ACC112 (cell line): ENCODE results near the gene RAD17.
"Not testable (repeated sequence)": the region's sequence is repeated elsewhere in the genome, so short reads cannot be mapped to it uniquely, and the experiment has no call there.

Source experiments
- H2AFZ ChIP-seq: fragments of 200-600 bp; sonication (generic); one replicate; pipeline ENCODE4 v1.6.0; 2017; ENCODE audit warnings: antibody characterized with exemption, low read length; ENCODE audit not compliant: unreplicated experiment
- H3K27ac ChIP-seq: fragments of 200-600 bp; sonication (generic); 2 replicates; pipeline ENCODE4 v1.5.1; 2014; ENCODE audit warnings: low read depth, mild to moderate bottlenecking, antibody characterized with exemption, low read length, moderate library complexity
- H3K27me3 ChIP-seq: fragments of 200-600 bp; sonication (generic); 2 replicates; pipeline ENCODE4 v1.6.1; 2014; ENCODE audit warnings: mild to moderate bottlenecking, antibody characterized with exemption, low read length, moderate library complexity, mixed read lengths; ENCODE audit not compliant: insufficient read depth
- H3K36me3 ChIP-seq: fragments of 200-600 bp; sonication (generic); 2 replicates; pipeline ENCODE4 v1.6.1; 2016; ENCODE audit warnings: mild to moderate bottlenecking, antibody characterized with exemption, low read length, moderate library complexity, mixed read lengths; ENCODE audit not compliant: insufficient read depth
- H3K4me1 ChIP-seq: fragments of 200-600 bp; sonication (generic); one replicate; pipeline ENCODE4 v1.6.1; 2016; ENCODE audit warnings: low read length, mixed read lengths; ENCODE audit not compliant: insufficient read depth, unreplicated experiment, control insufficient read depth
- H3K4me3 ChIP-seq: fragments of 200-600 bp; sonication (generic); 2 replicates; pipeline ENCODE4 v1.5.1; 2014; ENCODE audit warnings: mild to moderate bottlenecking, low read depth, low read length
- H3K79me2 ChIP-seq: fragments of 200-600 bp; sonication (generic); one replicate; pipeline ENCODE4 v1.6.0; 2016; ENCODE audit warnings: low read length; ENCODE audit not compliant: control insufficient read depth, unreplicated experiment, insufficient read depth

Gene RAD17

GRCh38 chr5:69435276-69435884 is 65.8 kb downstream of the RAD17 start:
- not testable (repeated sequence) for H2AFZ ChIP-seq, H3K79me2 ChIP-seq, H3K4me3 ChIP-seq, H3K27ac ChIP-seq, H3K4me1 ChIP-seq, H3K36me3 ChIP-seq, H3K27me3 ChIP-seq

- H3K27ac ChIP-seq = no peak overlapping the region
- no peak overlapping the region for H2AFZ ChIP-seq
- no peaks in the 10 kb centered on the region for H3K36me3 ChIP-seq
- no peak overlapping the region for H3K4me3 ChIP-seq
- no peaks in the 10 kb centered on the region for H3K79me2 ChIP-seq
- no peaks in the 10 kb centered on the region for H3K4me1 ChIP-seq
- H3K27me3 ChIP-seq = no peaks in the 10 kb centered on the region
Measured at GRCh38 chr5:69444127-69444754, 74.6 kb downstream of the RAD17 start.

DNA sequence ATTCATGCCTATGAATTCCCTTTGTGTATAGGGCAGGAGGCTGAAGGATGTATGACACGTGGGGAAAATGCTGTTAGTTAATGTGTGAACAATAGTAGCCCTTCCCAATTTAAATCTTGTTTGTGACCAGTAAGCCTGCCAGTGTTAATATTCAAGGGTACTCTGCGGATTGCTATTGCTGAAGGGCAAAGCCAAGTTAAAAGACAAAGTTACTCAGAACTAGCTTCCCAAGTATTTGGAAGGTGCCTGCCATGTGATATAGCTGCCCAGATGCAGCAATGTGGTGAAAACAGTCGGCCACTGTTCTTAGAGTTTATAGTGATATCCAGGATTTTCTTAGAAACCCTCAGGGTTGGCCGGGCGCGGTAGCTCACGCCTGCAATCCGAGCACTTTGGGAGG is 79.9 kb downstream of the RAD17 start:
- H3K27me3 ChIP-seq = no peaks in the 10 kb centered on the region
- no peak overlapping the region for H2AFZ ChIP-seq
- no peak overlapping the region for H3K4me3 ChIP-seq
- H3K79me2 ChIP-seq = no peaks in the 10 kb centered on the region
- no peak overlapping the region for H3K27ac ChIP-seq
- H3K36me3 ChIP-seq = no peaks in the 10 kb centered on the region
- H3K4me1 ChIP-seq = peaks cover 4% of the 10 kb centered on the region

DNA sequence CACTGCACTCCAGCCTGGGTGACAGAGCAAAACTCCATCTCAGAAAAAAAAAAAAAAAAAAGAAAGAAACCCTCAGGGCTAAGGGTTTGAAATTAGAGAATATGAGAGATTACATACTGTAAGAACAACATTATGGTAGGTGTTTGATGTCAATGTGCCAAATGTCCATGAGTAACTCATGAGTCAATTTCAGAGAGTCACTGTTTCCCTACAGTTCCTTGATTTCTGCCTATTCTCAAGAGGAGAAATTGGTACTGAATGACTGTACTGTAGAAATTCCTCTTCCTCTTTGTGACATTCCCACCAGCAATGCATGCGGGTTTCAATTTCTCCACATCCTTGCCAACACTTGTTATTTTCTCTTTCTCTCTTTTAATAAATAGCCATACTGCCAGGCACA is 80.5 kb downstream of the RAD17 start:
- Histone ChIP-seq H3K4me1 (peaks cover 4% of the 10 kb centered on the region), H3K27me3 (no peaks in the 10 kb centered on the region), H3K36me3 (no peaks in the 10 kb centered on the region), H3K79me2 (no peaks in the 10 kb centered on the region), H3K4me3 (no peak overlapping the region), H2AFZ (no peak overlapping the region), H3K27ac (peak overlapping the region; percentile 75)

DNA sequence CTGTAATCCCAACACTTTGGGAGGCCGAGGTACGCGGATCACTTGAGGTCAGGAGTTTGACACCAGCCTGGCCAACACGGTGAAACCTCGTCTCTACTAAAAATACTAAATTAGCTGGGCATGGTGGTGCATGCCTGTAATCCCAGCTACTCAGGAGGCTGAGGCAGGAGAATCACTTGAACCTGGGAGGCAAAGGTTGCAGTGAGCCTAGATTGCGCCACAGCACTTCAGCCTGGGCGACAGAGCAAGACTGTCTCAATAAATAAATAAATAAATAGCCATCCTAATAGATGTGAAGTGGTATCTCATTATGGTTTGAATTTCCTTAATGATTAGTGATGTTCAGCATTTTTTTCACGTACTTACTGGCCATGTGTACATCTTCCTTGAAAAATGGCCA is 80.9 kb downstream of the RAD17 start:
- not testable (repeated sequence) for H3K36me3 ChIP-seq, H2AFZ ChIP-seq, H3K27me3 ChIP-seq, H3K4me3 ChIP-seq, H3K79me2 ChIP-seq, H3K4me1 ChIP-seq
- peak overlapping the region; percentile 75 for H3K27ac ChIP-seq

- no peaks in the 10 kb centered on the region for H3K79me2 ChIP-seq
- H3K4me1 ChIP-seq = peaks cover 4% of the 10 kb centered on the region
- H3K36me3 ChIP-seq = no peaks in the 10 kb centered on the region
- no peak overlapping the region for H3K27ac ChIP-seq
- no peaks in the 10 kb centered on the region for H3K27me3 ChIP-seq
- no peak overlapping the region for H3K4me3 ChIP-seq
- peak overlapping the region; percentile 23 for H2AFZ ChIP-seq
Measured at GRCh38 chr5:69451941-69452647, 82.5 kb downstream of the RAD17 start.

DNA sequence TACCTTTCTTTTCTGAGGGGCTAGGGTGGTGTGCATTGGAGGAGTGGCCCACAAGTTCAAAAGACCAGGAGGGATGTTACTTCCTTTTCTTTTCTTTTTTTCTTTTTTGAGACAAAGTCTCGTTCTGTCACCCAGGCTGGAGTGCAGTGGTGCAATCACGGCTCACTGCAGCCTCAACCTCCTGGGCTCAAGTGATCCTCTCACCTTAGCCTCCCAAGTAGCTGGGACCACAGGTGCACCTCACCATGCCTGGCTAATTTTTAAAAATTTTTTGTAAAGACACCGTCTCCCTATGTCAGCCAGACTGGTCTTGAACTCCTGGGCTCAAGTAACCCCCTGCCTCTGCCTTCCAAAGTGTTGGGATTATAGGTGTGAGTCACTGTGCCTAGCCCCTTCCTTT is 83.9 kb downstream of the RAD17 start:
- not testable (repeated sequence) for H3K4me1 ChIP-seq, H3K36me3 ChIP-seq, H3K4me3 ChIP-seq, H3K27me3 ChIP-seq, H3K79me2 ChIP-seq, H3K27ac ChIP-seq, H2AFZ ChIP-seq

DNA sequence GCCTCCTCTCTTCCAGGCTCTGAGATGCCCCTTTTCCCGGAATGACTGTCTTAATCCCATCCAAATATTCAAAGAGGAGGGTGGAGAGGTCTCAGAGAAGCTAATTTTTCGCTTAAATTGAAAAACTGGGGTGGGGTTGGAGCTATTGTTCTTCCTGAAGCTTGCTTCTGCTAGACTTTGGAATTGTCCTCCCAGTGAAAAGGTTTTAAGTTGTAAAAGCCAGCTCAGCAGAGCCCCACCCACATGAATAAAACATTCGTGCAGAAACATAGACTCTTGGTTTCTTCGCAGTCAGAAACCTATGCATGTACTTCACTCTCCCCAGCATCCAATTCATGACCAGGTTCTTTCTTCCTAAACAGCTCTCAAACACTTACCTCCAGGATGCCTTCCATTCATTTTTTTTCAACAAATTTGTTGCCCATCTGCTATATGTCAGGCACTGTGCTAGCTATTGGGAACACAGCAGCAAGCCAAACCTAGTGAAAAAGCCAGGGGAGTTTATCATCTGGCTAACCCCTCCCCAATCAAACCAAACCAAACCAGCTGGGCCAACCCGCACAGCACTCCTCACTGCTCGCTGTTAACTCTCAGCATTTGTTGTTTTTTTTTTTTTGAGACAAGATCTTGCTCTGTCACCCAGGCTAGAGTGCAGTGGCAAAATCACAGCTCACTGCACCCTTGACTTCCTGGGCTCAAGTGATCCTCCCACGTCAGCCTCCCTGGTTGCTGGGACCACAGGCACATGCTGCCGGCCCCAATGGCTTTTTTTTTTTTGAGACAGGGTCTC is 85.0 kb downstream of the RAD17 start:
- Histone ChIP-seq H3K36me3 (no peaks in the 10 kb centered on the region), H3K27ac (no peak overlapping the region), H3K4me3 (no peak overlapping the region), H3K27me3 (no peaks in the 10 kb centered on the region), H3K79me2 (no peaks in the 10 kb centered on the region), H3K4me1 (peaks cover 4% of the 10 kb centered on the region), H2AFZ (no peak overlapping the region)

DNA sequence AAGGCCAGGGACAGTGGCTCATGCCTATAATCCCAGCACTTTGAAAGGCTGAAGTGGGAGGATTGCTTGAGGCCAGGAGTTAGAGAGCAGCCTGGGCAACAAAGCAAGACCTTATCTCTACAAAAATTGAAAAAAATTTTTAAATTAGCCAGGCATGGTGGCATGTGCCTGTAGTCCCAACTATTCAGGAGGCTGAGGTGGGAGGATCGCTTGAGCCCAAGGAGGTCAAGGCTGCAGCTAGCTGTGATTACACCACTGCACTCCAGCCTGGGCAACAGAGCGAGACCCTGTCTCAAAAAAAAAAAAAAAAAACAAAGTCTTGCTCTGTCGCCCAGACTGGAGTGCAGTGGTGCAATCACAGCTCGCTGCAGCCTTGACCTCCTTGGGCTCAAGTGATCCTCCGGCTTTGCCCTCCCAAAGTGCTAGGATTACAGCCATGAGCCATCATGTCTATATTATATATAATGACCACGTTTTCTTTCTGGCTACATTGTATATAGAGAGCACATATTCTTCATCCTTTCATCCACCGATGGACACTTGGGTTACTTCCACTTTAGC is 85.9 kb downstream of the RAD17 start:
- H3K27ac ChIP-seq, H3K4me3 ChIP-seq: not testable (repeated sequence)

DNA sequence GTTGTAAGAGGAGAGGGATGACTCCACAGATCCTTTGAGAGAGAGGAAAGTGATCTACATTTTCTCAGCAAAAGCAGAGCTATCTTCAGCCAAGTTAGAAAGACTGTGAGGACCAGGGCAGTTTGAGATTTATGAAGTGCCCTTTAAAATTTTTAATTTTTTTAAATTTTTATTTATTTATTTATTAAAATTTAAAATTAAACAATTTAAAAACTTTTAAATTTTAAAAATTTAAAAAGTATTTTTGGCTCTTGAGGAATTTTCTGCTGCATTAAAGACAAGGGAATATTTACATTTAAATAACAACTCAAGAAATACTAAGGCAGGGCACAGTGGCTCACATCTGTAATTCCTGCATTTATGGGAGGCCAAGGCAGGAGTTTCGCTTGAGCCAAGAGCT is 92.6 kb downstream of the RAD17 start:
- Histone ChIP-seq H2AFZ (no peak overlapping the region), H3K27ac (no peak overlapping the region), H3K27me3 (no peaks in the 10 kb centered on the region), H3K4me3 (no peak overlapping the region), H3K4me1 (no peaks in the 10 kb centered on the region), H3K79me2 (no peaks in the 10 kb centered on the region), H3K36me3 (no peaks in the 10 kb centered on the region)

More for the DNA sequence above, 85.9 kb downstream of the RAD17 start:
- H3K36me3 ChIP-seq, H3K27me3 ChIP-seq, H3K4me1 ChIP-seq, H2AFZ ChIP-seq, H3K79me2 ChIP-seq: not testable (repeated sequence)
